Measurements from ENCODE around the gene KCNQ1.

DNA sequence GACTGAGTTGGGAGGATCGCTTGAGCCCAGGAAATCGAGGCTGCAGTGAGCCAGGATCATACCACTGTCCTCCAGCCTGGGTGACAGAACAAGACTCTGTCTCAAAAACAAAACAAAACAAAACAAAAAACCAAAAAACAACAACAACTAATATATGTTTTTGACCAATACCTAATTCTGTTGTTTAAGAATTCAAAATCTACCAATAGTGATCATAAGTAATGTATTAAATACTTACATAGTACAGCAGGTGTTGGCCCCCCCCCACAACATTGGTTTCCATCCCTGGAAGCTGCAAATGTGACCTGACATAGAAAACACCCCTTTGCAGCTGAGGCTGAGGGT lies 74.7 kb downstream of the KCNQ1 start:
- TF ChIP-seq POLR2A (IDR thresholded peaks at IDR 0.05): no peak
- TF ChIP-seq, protein P1, sequence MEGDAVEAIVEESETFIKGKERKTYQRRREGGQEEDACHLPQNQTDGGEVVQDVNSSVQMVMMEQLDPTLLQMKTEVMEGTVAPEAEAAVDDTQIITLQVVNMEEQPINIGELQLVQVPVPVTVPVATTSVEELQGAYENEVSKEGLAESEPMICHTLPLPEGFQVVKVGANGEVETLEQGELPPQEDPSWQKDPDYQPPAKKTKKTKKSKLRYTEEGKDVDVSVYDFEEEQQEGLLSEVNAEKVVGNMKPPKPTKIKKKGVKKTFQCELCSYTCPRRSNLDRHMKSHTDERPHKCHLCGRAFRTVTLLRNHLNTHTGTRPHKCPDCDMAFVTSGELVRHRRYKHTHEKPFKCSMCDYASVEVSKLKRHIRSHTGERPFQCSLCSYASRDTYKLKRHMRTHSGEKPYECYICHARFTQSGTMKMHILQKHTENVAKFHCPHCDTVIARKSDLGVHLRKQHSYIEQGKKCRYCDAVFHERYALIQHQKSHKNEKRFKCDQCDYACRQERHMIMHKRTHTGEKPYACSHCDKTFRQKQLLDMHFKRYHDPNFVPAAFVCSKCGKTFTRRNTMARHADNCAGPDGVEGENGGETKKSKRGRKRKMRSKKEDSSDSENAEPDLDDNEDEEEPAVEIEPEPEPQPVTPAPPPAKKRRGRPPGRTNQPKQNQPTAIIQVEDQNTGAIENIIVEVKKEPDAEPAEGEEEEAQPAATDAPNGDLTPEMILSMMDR (IDR thresholded peaks at IDR 0.05): no peak
- TF ChIP-seq POLR2AphosphoS5 (IDR thresholded peaks at IDR 0.05): no peak

All from upper lobe of left lung (tissue), 4 donors.